HG02884 (cell line): ENCODE results near the gene NEIL1.
"Not testable (repeated sequence)": the region's sequence is repeated elsewhere in the genome, so short reads cannot be mapped to it uniquely, and the experiment has no call there.

ENCODE experiments used
- ATAC-seq: cut with Tn5 transposase; IDR thresholded peaks from one replicate; pipeline ENCODE4 v1.9.1; 2021; ENCODE audit warnings: mild to moderate bottlenecking, moderate library complexity; ENCODE audit not compliant: unreplicated experiment

The NEIL1 gene

DNA sequence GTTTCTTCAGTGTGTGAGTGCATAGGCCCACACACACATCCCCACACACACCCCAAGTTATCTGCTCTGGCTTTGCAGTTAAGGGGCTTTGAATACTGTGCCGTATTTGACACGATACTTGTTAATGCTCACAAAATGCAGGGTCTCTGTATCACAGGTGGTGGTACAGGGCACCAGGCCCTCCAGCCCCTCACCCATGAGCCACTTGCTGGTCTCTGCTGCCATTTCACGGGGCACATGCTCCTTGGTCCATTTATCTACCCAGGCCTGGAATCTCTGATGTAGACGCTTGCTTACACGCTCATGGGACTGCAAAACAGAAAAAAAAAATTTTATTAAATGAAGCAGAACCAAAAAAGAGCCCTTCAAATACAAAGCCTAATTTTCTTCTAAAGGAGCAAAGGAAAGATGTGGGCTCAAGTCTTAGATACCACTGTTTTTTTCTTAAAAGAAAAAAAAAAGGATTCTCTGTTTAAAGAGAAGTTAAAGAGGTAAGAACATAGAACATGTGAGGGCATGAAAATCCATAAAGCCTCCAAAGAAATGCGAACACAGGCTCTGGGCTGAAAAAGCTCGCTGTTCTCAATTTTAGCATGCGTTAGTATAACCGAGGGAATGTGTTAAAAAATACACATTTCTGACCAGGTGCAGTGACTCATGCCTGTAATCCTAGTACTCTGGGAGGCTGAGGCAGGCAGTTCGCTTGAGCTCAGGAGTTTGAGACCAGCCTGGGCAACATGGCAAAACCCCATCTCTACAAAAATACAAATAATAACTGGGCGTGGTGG, 25.3 kb downstream of the NEIL1 start:
- no peak for ATAC-seq

DNA sequence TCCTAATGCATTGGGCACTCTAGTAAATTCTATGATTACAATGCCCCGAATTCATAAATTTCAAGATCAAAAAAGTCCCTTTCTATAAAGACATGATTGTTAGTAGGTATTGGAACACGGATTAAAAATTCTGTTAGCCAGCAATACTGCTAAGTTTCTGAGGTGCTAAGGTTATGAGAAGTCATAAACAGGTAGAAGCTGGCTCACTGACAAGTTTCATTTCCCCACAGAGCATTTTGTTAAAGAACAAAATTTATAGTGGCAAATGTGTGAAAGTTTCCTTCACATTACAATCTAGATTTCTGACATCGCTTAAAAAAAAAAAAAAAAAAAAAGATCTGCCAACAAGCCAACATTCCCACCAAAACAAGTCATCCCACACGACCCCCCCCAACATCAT, 33.9 kb downstream of the NEIL1 start:
- ATAC-seq, result no peak

DNA sequence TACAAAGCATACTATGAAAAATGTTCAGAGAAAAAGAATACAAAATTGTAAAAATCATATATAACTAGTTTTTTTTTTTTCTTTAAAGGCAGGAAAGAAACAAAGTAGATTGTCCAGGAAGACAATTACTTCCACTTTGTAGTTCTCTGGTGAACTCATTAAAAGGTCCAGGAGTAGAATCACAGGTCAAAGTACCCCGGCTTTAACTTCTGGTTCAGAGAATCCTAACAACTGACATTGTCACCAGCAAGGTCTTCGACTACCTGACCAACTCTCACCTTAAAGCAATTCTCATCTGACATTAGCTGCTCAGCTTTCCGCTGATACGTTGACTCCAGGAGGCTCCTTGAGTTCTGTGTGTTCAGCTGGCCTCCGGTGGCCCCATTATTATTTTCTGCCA, 37.1 kb downstream of the NEIL1 start:
- ATAC-seq, result not testable (repeated sequence)

DNA sequence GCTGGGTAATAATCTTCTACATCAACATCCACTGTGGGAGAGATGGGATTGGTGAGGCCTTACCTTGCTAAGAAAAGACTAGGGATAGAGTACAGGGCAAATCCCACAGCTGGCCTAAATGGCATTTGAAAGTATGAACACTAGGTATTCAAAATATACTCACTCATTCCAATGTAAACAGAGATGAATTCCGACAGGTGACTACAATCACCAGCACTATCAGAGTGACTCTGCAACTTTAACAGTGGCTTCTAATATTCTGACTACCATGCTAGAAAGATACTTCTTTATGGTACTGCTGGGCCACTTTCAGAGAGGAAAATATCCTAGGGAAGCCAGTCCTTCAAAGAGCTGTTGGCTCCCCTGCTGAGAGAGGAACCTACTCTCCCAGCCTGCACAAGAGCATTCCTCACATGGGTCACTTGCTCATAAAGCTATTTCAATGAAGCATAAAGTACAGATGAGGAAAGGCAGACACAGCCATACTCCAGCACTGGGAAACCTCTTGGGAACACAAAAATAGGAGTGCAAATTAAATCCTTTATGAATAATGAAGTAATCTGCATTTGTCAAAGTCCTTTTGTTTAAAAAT, 43.0 kb downstream of the NEIL1 start:
- no peak for ATAC-seq

DNA sequence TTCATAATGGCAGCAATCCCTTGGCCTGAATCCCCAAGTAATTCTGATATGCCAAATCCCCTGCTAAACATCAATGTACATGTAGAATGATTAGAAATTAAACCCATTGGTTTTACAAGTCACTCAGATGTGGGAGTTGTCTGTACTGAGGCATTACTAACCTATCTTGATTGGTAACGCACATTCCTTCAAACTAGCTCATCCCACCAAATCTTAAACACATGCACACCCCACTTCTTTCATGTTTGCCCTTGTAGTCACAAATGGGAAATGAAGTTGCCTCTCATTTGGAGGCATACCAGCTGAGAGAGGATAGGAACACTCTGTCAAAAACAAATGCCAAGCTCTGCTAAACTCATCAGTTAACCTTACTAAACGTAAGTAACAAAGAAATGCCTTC, 50.7 kb downstream of the NEIL1 start:
- ATAC-seq, result no peak

DNA sequence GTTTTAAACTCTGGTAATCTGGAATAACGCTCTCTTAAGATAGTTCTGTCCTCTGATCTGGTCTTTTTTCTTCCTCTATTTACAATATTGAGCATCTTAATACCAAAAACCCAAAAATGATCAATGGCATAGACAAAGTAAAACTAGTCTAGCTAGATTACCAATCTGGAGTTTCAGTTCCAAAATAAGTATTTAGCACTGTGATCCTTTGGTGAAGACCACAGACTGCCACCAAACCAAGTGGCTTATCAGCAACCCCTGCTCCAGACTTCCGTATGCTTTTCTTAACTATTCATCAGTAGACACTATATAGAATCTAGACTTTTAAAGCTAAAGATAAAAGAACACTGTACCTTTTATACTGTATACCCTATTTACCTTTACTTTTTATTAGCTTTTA, 57.1 kb downstream of the NEIL1 start:
- no peak for ATAC-seq
